Stimulated activated memory B cell treated with anti-CD40 and anti-IgM and Interleukin-4, amounts not matched to agents 10 μg/mL and 1 μg/mL and 100 μg/mL, for 72 hours (primary cell): ENCODE data around the gene DNAH12.
"Not testable (repeated sequence)": the region's sequence is repeated elsewhere in the genome, so short reads cannot be mapped to it uniquely, and the experiment has no call there.

Experiments
- ATAC-seq: fragments of 150-1000 bp; cut with Tn5 transposase; 2 replicates; pipeline ENCODE4 v1.10.0; 2021
- H3K27ac Mint-ChIP-seq: one replicate; pipeline ENCODE4 v1.8.0; 2022; ENCODE audit warnings: mild to moderate bottlenecking, mixed read lengths
- H3K27me3 Mint-ChIP-seq: one replicate; pipeline ENCODE4 v1.8.0; 2022; ENCODE audit warnings: mixed read lengths
- H3K36me3 Mint-ChIP-seq: one replicate; pipeline ENCODE4 v1.8.0; 2022; ENCODE audit warnings: mixed read lengths
- H3K4me1 Mint-ChIP-seq: one replicate; pipeline ENCODE4 v1.8.0; 2022; ENCODE audit warnings: mixed read lengths
- H3K4me3 Mint-ChIP-seq: one replicate; pipeline ENCODE4 v1.8.0; 2022; ENCODE audit warnings: mild to moderate bottlenecking, moderate library complexity, mixed read lengths
- H3K9me3 Mint-ChIP-seq: one replicate; pipeline ENCODE4 v1.8.0; 2022; ENCODE audit warnings: mixed read lengths

The DNAH12 gene

GRCh38 chr3:57338272-57339070 is 205.7 kb downstream of the DNAH12 start:
- H3K4me3 Mint-ChIP-seq, H3K27ac Mint-ChIP-seq, H3K36me3 Mint-ChIP-seq, H3K9me3 Mint-ChIP-seq, H3K4me1 Mint-ChIP-seq, ATAC-seq: not testable (repeated sequence)
- H3K27me3 Mint-ChIP-seq, result peaks cover 47% of the 10 kb centered on the region

DNA sequence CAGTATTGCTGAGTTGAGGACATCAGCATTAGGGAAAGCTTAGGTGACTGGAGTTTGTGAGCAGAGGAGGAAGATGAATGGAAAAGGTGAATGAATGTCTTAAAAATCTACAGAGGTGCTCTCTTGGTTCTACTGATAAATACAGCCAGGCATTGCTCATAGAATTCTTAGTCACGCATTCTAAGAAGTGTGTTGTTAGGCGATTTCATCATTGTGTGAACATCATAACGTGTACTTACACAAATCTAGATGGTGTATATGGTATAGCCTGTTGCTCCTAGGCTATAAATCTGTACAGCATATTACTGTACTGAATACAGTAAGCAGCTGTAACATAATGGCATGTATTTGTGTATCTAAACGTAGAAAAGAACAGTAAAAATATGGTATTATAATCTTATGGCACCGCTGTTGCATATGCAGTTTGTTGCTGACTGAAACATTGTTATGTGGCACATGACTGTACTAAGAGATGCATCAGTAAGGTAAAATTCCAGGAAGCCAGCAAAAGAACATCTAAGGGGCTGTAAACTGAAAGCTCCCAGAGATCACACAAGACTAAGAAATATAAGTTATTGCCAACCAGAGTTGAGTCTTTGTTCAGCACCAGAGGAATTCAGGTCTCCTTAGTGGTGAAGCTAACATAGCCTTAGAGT is 208.7 kb downstream of the DNAH12 start:
- H3K9me3 Mint-ChIP-seq, result no peaks in the 10 kb centered on the region
- no peak overlapping the region for H3K27ac Mint-ChIP-seq
- peaks cover 25% of the 10 kb centered on the region for H3K27me3 Mint-ChIP-seq
- ATAC-seq, result no peak
- no peak overlapping the region for H3K4me3 Mint-ChIP-seq
- no peaks in the 10 kb centered on the region for H3K4me1 Mint-ChIP-seq
- H3K36me3 Mint-ChIP-seq, result no peaks in the 10 kb centered on the region

- peaks cover 9% of the 10 kb centered on the region for H3K27me3 Mint-ChIP-seq
- no peak overlapping the region for H3K27ac Mint-ChIP-seq
- no peak for ATAC-seq
- H3K9me3 Mint-ChIP-seq, result no peaks in the 10 kb centered on the region
- H3K4me3 Mint-ChIP-seq, result no peak overlapping the region
- no peaks in the 10 kb centered on the region for H3K4me1 Mint-ChIP-seq
- H3K36me3 Mint-ChIP-seq, result no peaks in the 10 kb centered on the region
These were observed 213.0 kb downstream of the DNAH12 start for GRCh38 chr3:57331078-57331610.

- not testable (repeated sequence) for ATAC-seq, H3K4me3 Mint-ChIP-seq, H3K27ac Mint-ChIP-seq, H3K4me1 Mint-ChIP-seq, H3K36me3 Mint-ChIP-seq, H3K9me3 Mint-ChIP-seq
- H3K27me3 Mint-ChIP-seq, result peaks cover 21% of the 10 kb centered on the region
These were observed 217.6 kb downstream of the DNAH12 start for GRCh38 chr3:57326498-57326897.

DNA sequence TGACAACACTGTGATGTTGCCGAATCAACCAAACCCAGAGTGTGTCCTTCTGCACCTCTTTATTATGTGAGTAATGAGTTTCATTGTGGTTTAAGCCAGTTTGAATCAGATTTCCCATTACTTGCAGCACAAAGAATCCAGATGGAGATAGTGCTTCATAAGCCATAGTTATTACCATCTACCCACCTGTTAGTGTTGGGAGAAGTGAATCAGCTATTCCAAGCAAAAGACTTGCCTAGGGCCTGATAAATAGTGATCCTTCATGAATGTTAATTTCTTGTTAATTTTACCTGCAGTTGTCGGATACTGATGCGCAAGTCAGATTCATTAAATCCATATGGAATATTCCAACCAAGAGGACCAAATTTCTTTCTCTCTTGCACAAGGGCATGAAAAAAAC is 229.9 kb downstream of the DNAH12 start:
- Mint-ChIP-seq H3K4me1 (no peaks in the 10 kb centered on the region), H3K36me3 (no peaks in the 10 kb centered on the region), H3K27ac (no peak overlapping the region), H3K27me3 (peaks cover 13% of the 10 kb centered on the region), H3K4me3 (no peak overlapping the region), H3K9me3 (peaks cover 7% of the 10 kb centered on the region)
- ATAC-seq, result no peak

DNA sequence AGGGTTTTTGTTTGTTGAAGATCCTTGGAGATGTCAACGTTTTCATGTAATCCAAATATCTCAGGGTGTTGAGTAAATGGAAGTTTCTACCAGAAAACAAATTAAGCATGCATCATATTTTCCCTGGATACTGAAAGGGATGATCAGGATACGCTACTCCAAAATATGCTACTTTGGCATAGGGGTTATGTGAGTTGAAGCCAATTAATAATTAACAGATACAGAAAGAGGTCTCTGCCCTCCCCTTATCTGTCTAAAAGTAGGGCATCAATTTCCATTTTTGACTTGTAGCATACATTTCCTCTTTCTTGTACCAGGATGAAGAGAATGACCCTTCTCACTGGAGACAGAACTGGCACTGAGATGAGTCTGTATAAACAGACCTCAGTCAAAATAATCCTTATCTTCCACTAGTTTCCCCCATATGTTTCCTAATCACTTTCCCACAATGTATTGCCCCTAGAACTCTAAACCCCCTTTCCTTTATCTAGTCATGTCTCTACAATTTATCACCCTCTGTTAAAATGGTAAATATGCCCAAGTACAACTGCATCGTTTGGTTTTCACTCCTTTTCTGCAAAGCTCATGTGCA is 234.3 kb downstream of the DNAH12 start:
- H3K4me3 Mint-ChIP-seq, result no peak overlapping the region
- no peak for ATAC-seq
- H3K9me3 Mint-ChIP-seq, result no peaks in the 10 kb centered on the region
- no peaks in the 10 kb centered on the region for H3K36me3 Mint-ChIP-seq
- no peak overlapping the region for H3K27ac Mint-ChIP-seq
- no peaks in the 10 kb centered on the region for H3K27me3 Mint-ChIP-seq
- H3K4me1 Mint-ChIP-seq, result no peaks in the 10 kb centered on the region

DNA sequence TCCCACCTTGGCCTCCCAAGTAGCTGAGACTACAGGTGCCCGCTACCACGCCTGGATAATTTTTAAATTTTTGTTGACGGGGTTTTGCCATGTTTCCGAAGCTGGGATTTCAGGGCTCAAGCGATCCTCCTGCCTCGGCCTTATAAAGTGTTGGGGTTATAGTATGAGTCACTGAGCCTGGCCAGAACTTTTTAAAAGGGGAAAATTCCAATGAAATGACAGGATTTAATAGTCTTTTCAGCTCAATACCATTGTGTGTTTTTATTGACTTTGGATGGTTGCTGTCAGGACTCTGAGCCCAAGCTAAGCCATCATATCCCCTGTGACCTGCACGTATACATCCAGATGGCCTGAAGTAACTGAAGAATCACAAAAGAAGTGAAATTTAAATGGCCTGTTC is 240.6 kb downstream of the DNAH12 start:
- not testable (repeated sequence) for H3K4me3 Mint-ChIP-seq, ATAC-seq, H3K4me1 Mint-ChIP-seq, H3K36me3 Mint-ChIP-seq, H3K9me3 Mint-ChIP-seq, H3K27ac Mint-ChIP-seq
- H3K27me3 Mint-ChIP-seq, result peaks cover 20% of the 10 kb centered on the region

- peaks cover 34% of the 10 kb centered on the region for H3K27me3 Mint-ChIP-seq
- no peaks in the 10 kb centered on the region for H3K4me1 Mint-ChIP-seq
- no peak overlapping the region for H3K27ac Mint-ChIP-seq
- no peak overlapping the region for H3K4me3 Mint-ChIP-seq
- H3K36me3 Mint-ChIP-seq, result no peaks in the 10 kb centered on the region
- ATAC-seq, result peak; percentile 41
- H3K9me3 Mint-ChIP-seq, result no peaks in the 10 kb centered on the region
These were observed 246.1 kb downstream of the DNAH12 start for GRCh38 chr3:57298041-57298440.

DNA sequence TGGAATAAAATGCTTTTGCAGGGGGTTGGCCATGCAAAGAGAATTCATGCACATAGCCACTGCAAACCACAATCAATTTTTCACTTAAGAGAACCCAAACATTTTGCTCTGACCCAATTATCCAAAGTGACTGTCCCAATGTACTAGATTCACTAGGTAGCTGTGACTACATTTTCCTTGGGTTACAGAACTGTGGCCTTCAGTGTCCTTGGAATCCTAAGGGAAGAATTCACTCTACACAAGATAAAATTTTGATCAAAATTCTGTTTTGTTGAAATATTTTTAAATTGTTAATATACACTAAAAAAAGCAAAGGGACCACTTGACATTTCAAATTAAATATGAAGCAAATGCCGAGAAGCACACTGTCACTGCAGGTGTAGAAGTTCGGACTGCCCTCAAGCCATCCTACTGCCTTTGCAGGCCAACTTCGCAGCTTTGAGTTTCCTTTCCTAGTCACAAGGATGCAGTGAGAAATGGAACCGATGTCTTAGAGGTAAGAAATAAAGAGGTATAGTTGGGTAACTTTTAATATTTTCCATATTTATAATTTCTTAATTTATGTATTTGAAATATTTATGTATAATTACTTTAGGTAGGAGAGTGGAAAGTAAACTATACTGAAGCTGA is 251.1 kb downstream of the DNAH12 start:
- no peak for ATAC-seq
- Mint-ChIP-seq H3K27me3 (peaks cover 23% of the 10 kb centered on the region), H3K36me3 (no peaks in the 10 kb centered on the region), H3K27ac (no peak overlapping the region), H3K4me1 (no peaks in the 10 kb centered on the region), H3K4me3 (no peak overlapping the region), H3K9me3 (no peaks in the 10 kb centered on the region)

DNA sequence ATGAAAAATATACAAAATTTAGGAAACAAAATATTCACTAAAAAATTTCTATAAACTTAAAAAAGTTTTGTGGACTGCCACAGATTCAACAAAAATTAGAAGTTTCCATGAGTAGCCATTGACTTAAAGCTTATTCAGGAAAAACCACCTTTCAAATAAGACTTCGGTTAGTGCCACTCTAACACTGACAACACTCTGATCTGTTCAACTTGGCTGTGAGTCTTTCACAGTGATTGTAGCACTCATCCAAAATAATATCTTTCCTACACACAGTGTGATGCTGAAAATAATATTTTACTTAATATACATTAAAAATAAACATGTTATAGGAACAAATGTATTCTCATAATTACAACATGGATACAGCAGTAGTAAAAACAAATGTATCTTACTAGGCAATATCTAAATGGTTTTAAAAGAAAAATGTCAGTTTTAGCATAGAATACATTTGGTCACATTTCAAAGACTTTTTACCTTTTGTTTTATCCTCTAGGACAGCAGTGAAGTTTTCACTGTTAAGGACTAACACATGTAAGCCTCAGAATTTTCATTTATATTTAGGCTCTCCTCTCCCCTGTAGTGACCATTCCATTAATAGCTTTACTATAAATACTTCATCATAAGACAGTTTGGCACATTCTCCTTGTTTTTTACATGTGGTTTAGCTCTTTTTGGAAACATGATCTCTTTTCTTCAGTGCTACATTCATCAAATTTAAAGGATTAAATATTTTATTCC is 251.8 kb downstream of the DNAH12 start, which contains the start of gene ASB14:
ASB14 (minus strand) TSS at position 527 of the 738 bp plus-strand sequence. CDS start 652 bp downstream, outside the sequence.
- Mint-ChIP-seq H3K36me3 (no peaks in the 10 kb centered on the region), H3K4me1 (no peaks in the 10 kb centered on the region), H3K9me3 (no peaks in the 10 kb centered on the region), H3K27me3 (peaks cover 17% of the 10 kb centered on the region), H3K27ac (no peak within 1 kb of the TSS), H3K4me3 (no peak within 1 kb of the TSS)
- no peak for ATAC-seq

DNA sequence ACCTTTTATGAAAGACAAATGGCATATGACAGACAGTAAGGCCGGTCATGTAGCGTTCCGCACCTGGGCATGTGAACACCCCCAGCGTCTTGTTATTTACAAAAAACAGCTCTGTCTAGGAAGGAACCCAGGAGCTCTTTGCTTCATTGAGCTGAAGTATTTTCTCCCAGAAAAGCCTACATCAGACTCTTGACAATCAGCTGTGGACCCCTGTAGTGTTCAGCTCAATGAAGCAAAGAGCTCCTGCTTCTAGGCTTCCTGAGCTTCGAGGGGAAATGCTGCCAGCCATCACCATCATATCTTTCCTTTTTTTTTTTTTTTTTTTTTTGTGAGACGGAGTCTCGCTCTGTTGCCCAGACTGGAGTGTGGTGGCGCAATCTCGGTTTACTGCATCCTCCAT is 255.7 kb downstream of the DNAH12 start:
- no peak overlapping the region for H3K4me3 Mint-ChIP-seq
- no peak overlapping the region for H3K27ac Mint-ChIP-seq
- ATAC-seq, result no peak
- peaks cover 2% of the 10 kb centered on the region for H3K9me3 Mint-ChIP-seq
- peaks cover 6% of the 10 kb centered on the region for H3K36me3 Mint-ChIP-seq
- H3K27me3 Mint-ChIP-seq, result peaks cover 9% of the 10 kb centered on the region
- no peaks in the 10 kb centered on the region for H3K4me1 Mint-ChIP-seq

DNA sequence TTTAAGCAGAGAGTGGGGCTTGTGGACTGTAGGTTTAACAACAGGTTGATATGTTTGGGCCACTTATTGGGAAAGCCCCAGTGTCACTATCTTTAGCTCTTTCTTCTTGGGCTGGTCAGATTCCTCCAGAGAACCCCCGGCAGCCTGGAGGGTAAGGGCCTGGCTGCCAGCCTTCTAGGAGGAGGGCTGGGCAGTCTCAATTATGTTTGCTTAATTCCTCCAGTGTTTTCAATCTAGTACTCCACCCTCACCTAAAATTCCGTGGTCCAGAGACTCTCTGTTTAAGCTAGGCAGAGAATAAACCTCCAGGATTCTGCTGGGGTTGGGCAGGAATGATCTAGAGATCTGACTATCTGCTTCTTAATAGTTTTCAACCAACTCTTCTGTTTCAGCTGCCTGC is 256.9 kb downstream of the DNAH12 start:
- Mint-ChIP-seq H3K4me3 (no peak overlapping the region), H3K27me3 (peaks cover 9% of the 10 kb centered on the region), H3K36me3 (peaks cover 6% of the 10 kb centered on the region), H3K9me3 (peaks cover 2% of the 10 kb centered on the region), H3K4me1 (no peaks in the 10 kb centered on the region), H3K27ac (no peak overlapping the region)
- no peak for ATAC-seq

DNA sequence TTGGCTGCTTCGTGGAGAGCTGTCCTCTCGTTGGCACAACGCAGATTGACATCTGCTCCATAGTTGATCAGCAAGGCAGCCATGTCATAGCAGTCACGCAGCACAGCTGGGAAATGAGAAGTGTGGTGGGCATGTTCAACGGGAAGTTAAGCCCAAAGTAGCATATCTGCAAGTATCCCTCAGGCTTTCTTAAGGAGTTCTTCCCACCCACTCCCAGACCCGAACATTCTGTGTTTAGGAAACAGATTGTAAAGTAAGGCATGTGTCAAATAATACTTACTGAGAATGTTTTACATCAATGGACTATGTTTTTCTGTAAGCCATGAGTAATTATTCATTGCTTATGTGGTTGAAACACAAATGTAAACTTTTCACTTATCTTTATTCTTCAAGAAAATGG is 260.8 kb downstream of the DNAH12 start:
- H3K36me3 Mint-ChIP-seq, result peaks cover 6% of the 10 kb centered on the region
- H3K9me3 Mint-ChIP-seq, result peaks cover 5% of the 10 kb centered on the region
- H3K27me3 Mint-ChIP-seq, result no peaks in the 10 kb centered on the region
- no peak overlapping the region for H3K4me3 Mint-ChIP-seq
- no peaks in the 10 kb centered on the region for H3K4me1 Mint-ChIP-seq
- H3K27ac Mint-ChIP-seq, result no peak overlapping the region
- ATAC-seq, result no peak

DNA sequence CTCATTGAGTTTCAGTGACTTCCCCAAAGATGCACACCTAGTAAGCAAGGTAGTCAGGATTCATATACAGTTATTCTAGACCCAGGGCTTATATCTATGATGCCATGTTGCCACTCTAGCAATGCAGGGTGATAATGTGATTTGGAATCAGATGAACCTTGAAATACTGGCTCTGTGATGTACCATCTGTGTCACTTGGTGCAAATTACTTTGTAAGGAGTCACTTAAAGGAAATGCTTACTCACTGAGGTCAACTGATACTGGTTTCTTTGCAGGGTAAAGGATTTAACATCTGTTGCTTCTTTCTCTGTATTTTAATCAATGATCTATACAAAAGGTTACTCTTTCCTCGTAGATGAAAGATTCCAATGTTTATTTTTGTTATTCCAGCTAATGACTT is 262.4 kb downstream of the DNAH12 start:
- H3K36me3 Mint-ChIP-seq, result peaks cover 3% of the 10 kb centered on the region
- H3K4me1 Mint-ChIP-seq, result no peaks in the 10 kb centered on the region
- H3K27me3 Mint-ChIP-seq, result no peaks in the 10 kb centered on the region
- no peak overlapping the region for H3K27ac Mint-ChIP-seq
- ATAC-seq, result no peak
- peaks cover 4% of the 10 kb centered on the region for H3K9me3 Mint-ChIP-seq
- H3K4me3 Mint-ChIP-seq, result no peak overlapping the region

DNA sequence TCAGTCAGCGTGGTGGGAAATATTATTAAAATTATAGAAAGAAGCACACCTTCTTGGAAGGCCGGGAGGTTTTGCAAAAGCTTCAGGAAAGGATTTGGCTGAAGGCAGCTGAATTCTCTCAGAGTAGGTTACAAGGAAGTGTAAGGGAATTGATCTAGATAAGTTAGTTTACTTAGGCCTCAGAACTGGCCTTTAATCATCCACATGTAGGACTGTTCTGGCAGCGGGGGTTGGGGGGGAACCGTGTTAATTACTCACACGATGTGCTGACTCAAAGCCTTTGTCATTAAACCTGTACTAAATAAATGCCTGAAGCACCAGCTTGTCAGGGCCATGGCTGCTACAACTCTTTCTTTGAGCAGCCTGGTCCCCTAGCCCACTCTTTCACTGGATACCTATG is 264.5 kb downstream of the DNAH12 start:
- Mint-ChIP-seq H3K9me3 (peaks cover 3% of the 10 kb centered on the region), H3K4me3 (no peak overlapping the region), H3K27ac (no peak overlapping the region), H3K4me1 (no peaks in the 10 kb centered on the region), H3K27me3 (no peaks in the 10 kb centered on the region), H3K36me3 (no peaks in the 10 kb centered on the region)
- no peak for ATAC-seq
